GM12878 (cell line): Measurements from ENCODE around the gene SORCS1. TPM values are rescaled to one million over a fixed set of nuclear protein-coding genes. Genes with fewer than 3 reads are reported as not detected.

Experiments
- ATAC-seq: fragments of 200-7000 bp; cut with Tn5 transposase; 3 replicates; pipeline ENCODE4 v1.9.1; 2020; ENCODE audit warnings: mild to moderate bottlenecking, moderate library complexity
- BruUV-seq: library from RNA; stranded (reverse); fragments of 400-500 nt; replicated peaks from 2 replicates; lab custom pipeline; 2021; lab: Mats Ljungman, UMichigan
- CTCF ChIA-PET: fragments of 300-600 bp; sonication (Branson Sonifier 250); formaldehyde crosslinking; extraction: SDS; loops from one replicate; lab custom pipeline; 2021; ENCODE audit warnings: inconsistent platforms; lab: Yijun Ruan, JAX
- POLR2A ChIA-PET: fragments of 350-600 bp; formaldehyde crosslinking; extraction: SDS; loops from one replicate; lab custom pipeline; 2021; ENCODE audit warnings: inconsistent platforms; lab: Charles Lee
- RAD21 ChIA-PET: fragments of 300-600 bp; sonication (Branson Sonifier 250); formaldehyde crosslinking; loops from one replicate; lab custom pipeline; 2023; ENCODE audit warnings: antibody characterized with exemption; ENCODE audit not compliant: unreplicated experiment; lab: Charles Lee
- SMC1A ChIA-PET: fragments of 300-600 bp; sonication (Branson Sonifier 250); formaldehyde crosslinking; loops from one replicate; lab custom pipeline; 2023; ENCODE audit not compliant: unreplicated experiment, uncharacterized antibody; lab: Charles Lee
- DNase-seq: peaks from one replicate; pipeline ENCODE4 v3.0.0-alpha.2; 2011; ENCODE audit warnings: low read depth, low spot score
- FAIRE-seq: peaks from 3 replicates; lab custom pipeline; 2011; peaks lifted over from hg19 to GRCh38; lab: Jason Lieb, UNC
- H2AFZ ChIP-seq: 2 replicates; pipeline ENCODE4 v1.6.0; 2011; ENCODE audit warnings: low read depth, low read length, control low read depth; ENCODE audit not compliant: control insufficient read depth
- H3K27ac ChIP-seq: 2 replicates; pipeline ENCODE4 v1.5.1; 2011; ENCODE audit warnings: control low read depth; ENCODE audit not compliant: control insufficient read depth, insufficient read depth
- H3K27me3 ChIP-seq, 2 experiments: replicated peaks in 1 of 2; 2 replicates each; pipeline versions ENCODE4 v1.6.0 to v1.6.1; 2011; ENCODE audit warnings: low read length in 1 of 2; ENCODE audit not compliant: control insufficient read depth in 2 of 2, insufficient read depth in 2 of 2
- H3K36me3 ChIP-seq, 2 experiments: 2 replicates each; pipeline ENCODE4 v1.5.1; 2011; ENCODE audit warnings: low read length in 1 of 2; ENCODE audit not compliant: control insufficient read depth in 2 of 2, insufficient read depth in 2 of 2
- H3K4me1 ChIP-seq: 2 replicates; pipeline ENCODE4 v1.6.1; 2011; ENCODE audit warnings: mild to moderate bottlenecking, low read length, moderate library complexity, mixed read lengths; ENCODE audit not compliant: control insufficient read depth, insufficient read depth
- H3K4me2 ChIP-seq: 2 replicates; pipeline ENCODE4 v1.6.0; 2011; ENCODE audit warnings: control low read depth; ENCODE audit not compliant: control insufficient read depth, insufficient read depth
- H3K4me3 ChIP-seq: fragments of 200-600 bp; sonication (generic); 2 replicates; pipeline ENCODE4 v1.5.1; 2016
- H3K79me2 ChIP-seq: 2 replicates; pipeline ENCODE4 v1.6.0; 2011; ENCODE audit warnings: low read length; ENCODE audit not compliant: control insufficient read depth, insufficient read depth
- H3K9ac ChIP-seq: 2 replicates; pipeline ENCODE4 v1.8.0; 2011; ENCODE audit warnings: low read length, control low read depth, mixed read lengths; ENCODE audit not compliant: control insufficient read depth, insufficient read depth
- H3K9me3 ChIP-seq: replicated peaks from 3 replicates; pipeline ENCODE4 v1.5.1; 2011; ENCODE audit warnings: mild to moderate bottlenecking, low read length; ENCODE audit not compliant: control insufficient read depth, insufficient read depth
- H4K20me1 ChIP-seq: 2 replicates; pipeline ENCODE4 v1.6.0; 2011; ENCODE audit not compliant: control insufficient read depth, insufficient read depth
- ATF7 ChIP-seq: fragments of 450-650 bp; IDR thresholded peaks from 2 replicates; pipeline ENCODE4 v1.6.1; 2016; ENCODE audit warnings: low read depth, mild to moderate bottlenecking
- EGR1 ChIP-seq, 2 experiments: IDR thresholded peaks; 1 replicate in 1 of 2; 2 replicates in 1 of 2; pipeline ENCODE4 v1.6.1; 2011 to 2012; ENCODE audit warnings: low read depth in 2 of 2, low read length in 2 of 2, borderline replicate concordance in 1 of 2, mild to moderate bottlenecking in 1 of 2, moderate library complexity in 1 of 2
- GABPA ChIP-seq: IDR thresholded peaks from 2 replicates; pipeline ENCODE4 v1.6.1; 2014; ENCODE audit warnings: antibody characterized with exemption, low read depth, mild to moderate bottlenecking, inconsistent platforms
- HSF1 ChIP-seq: fragments of 150-350 bp; IDR thresholded peaks from 2 replicates; pipeline ENCODE4 v1.6.1; 2014; ENCODE audit warnings: mild to moderate bottlenecking, low read depth, low read length
- KDM1A ChIP-seq: fragments of 200-600 bp; sonication (generic); IDR thresholded peaks from 2 replicates; pipeline ENCODE4 v1.6.1; 2016; ENCODE audit warnings: borderline replicate concordance
- MEF2B ChIP-seq: fragments of 450-650 bp; IDR thresholded peaks from 2 replicates; pipeline ENCODE4 v1.6.1; 2018; ENCODE audit warnings: mild to moderate bottlenecking, moderate library complexity; ENCODE audit not compliant: partially characterized antibody, poor library complexity, severe bottlenecking
- MTA3 ChIP-seq: IDR thresholded peaks from 2 replicates; pipeline ENCODE4 v1.6.1; 2012; ENCODE audit warnings: low read length, inconsistent platforms, borderline replicate concordance
- MYC ChIP-seq: IDR thresholded peaks from 2 replicates; pipeline ENCODE4 v1.6.1; 2011; ENCODE audit warnings: mild to moderate bottlenecking, low read length, moderate library complexity, inconsistent platforms; ENCODE audit not compliant: insufficient read depth, insufficient replicate concordance, insufficient read length, severe bottlenecking
- NFYA ChIP-seq: IDR thresholded peaks from 2 replicates; pipeline ENCODE4 v1.6.1; 2011; ENCODE audit warnings: low read depth, mild to moderate bottlenecking, low read length, improper control_type of control experiment, borderline replicate concordance
- NFYB ChIP-seq: IDR thresholded peaks from 2 replicates; pipeline ENCODE4 v1.6.1; 2011; ENCODE audit warnings: low read depth, mild to moderate bottlenecking, low read length, improper control_type of control experiment, moderate library complexity; ENCODE audit not compliant: insufficient read depth
- POLR2AphosphoS2 ChIP-seq: IDR thresholded peaks from 2 replicates; pipeline ENCODE4 v1.6.1; 2011; ENCODE audit warnings: low read depth, mild to moderate bottlenecking, low read length, improper control_type of control experiment, moderate library complexity
- RBBP5 ChIP-seq: fragments of 200-600 bp; sonication (generic); conservative IDR thresholded peaks from 2 replicates; pipeline ENCODE4 v1.6.1; 2016
- RELA ChIP-seq: fragments of 450-650 bp; IDR thresholded peaks from 2 replicates; pipeline ENCODE4 v1.8.0; 2014; ENCODE audit warnings: borderline replicate concordance; ENCODE audit not compliant: partially characterized antibody
- REST ChIP-seq: IDR thresholded peaks from 2 replicates; pipeline ENCODE4 v1.6.1; 2012; ENCODE audit warnings: mild to moderate bottlenecking, low read depth, low read length
- SIN3A ChIP-seq: IDR thresholded peaks from 2 replicates; pipeline ENCODE4 v1.6.1; 2012; ENCODE audit warnings: low read depth, low read length, improper control_type of control experiment
- SMARCA5 ChIP-seq: fragments of 450-650 bp; IDR thresholded peaks from 2 replicates; pipeline ENCODE4 v1.6.1; 2017; ENCODE audit warnings: mild to moderate bottlenecking
- TCF7 ChIP-seq: IDR thresholded peaks from 2 replicates; pipeline ENCODE4 v1.6.1; 2014; ENCODE audit warnings: antibody characterized with exemption, borderline replicate concordance
- WRNIP1 ChIP-seq: IDR thresholded peaks from 2 replicates; pipeline ENCODE4 v1.6.1; 2011; ENCODE audit warnings: low read depth, low read length, improper control_type of control experiment, borderline replicate concordance
- ZNF217 ChIP-seq: fragments of 450-650 bp; IDR thresholded peaks from 2 replicates; pipeline ENCODE4 v1.6.1; 2017; ENCODE audit warnings: antibody characterized with exemption, mild to moderate bottlenecking
- ZNF622 ChIP-seq: fragments of 450-650 bp; IDR thresholded peaks from 2 replicates; pipeline ENCODE4 v1.6.1; 2017; ENCODE audit warnings: mild to moderate bottlenecking, inconsistent platforms
- WGBS: methylation state at CpG from one replicate; pipeline ENCODE4 v1.1.6; 2016; ENCODE audit warnings: low lambda C conversion rate; ENCODE audit not compliant: insufficient replicate concordance, insufficient coverage; ENCODE audit errors: missing lambda C conversion rate; 5-methylcytosine and 5-hydroxymethylcytosine counted together
- in situ Hi-C: fragments of 300-500 bp; cut with MboI; formaldehyde crosslinking; loops from 9 replicates; pipeline ENCODE4 v1.14.3; 2018; ENCODE audit warnings: mixed read lengths
- intact Hi-C: fragments of 100-400 bp; cut with micrococcal nuclease; formaldehyde crosslinking; loops from one replicate; pipeline ENCODE4 v1.14.2; 2022; ENCODE audit not compliant: unreplicated experiment
- polyA plus RNA-seq, 11 experiments: library from polyadenylated mRNA; depleted of rRNA in 4 of 11; unstranded in 6 of 11; stranded (reverse) in 5 of 11; fragments of >200 nt; fragmentation: Nextera tagmentation in 4 of 11; fragmentation: Illumina TruSeq in 1 of 11; extraction: Ambion mirVana in 4 of 11; extraction: Trizol in 1 of 11; gene quantifications; 1 replicate in 1 of 11; 2 replicates in 10 of 11; pipeline versions ENCODE4 v1.2.1 to v1.2.3, GENCODE V29; 2011 to 2016; ENCODE audit warnings: inconsistent platforms in 2 of 11, missing spikeins in 2 of 11, low read depth in 1 of 11
- total RNA-seq, 4 experiments: library from RNA; depleted of rRNA in 3 of 4; stranded (reverse); fragments of >200 nt in 3 of 4; fragmentation: Illumina TruSeq in 1 of 4; extraction: Trizol in 1 of 4; gene quantifications; 2 replicates each; pipeline versions ENCODE4 v1.2.1 to v1.2.3, GENCODE V29; 2013 to 2021

The SORCS1 gene
- total and polyA plus RNA-seq, 10 of the 15 experiments (the other 5 are each of a cell fraction or from before 2014, with no cell fraction given) = 0.02 to 9.6 (median 0.06) TPM; not detected in 3

DNA sequence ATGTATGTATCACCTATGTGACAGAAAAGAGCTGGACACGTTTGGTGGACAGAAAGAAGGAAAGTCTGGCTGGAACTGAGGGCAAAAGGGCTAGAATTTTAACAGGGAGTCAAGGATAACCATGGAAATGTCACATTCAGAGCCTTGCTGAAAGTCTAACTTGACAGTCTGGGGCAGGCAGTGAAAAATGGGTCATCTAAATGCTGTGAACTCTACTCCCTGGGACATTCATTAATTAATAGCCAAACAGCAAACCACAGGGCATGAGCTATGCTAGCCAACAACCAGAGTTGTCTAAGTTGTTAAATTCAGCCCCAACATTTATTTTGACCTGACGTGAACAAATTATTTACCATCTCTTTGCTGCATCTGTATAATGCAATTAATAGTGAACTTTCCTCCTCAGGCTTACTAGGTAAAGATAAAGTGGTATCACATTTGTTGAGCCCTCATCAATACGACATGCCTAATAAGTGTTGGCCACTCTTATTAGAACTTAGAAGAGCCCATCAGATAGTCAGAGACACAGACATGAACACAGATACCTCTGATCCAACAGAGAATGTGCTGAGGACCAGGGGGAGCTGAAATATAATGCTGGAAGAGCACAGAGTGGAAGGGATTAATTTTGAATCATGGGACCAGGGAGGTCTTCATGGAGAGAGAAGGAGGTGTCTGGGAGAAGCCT lies 109.9 kb downstream of the SORCS1 start (continued):
- TF ChIP-seq HSF1 (no peak), KDM1A (no peak), TCF7 (no peak), GABPA (no peak), POLR2AphosphoS2 (no peak), MYC (no peak)

GRCh38 chr10:107051769-107052168 lies 112.7 kb downstream of the SORCS1 start:
- Histone ChIP-seq H3K9ac (no peak overlapping the region), H3K4me3 (no peak overlapping the region), H3K79me2 (no peaks in the 10 kb centered on the region), H3K27me3 (no peaks in the 10 kb centered on the region), H3K36me3 (no peaks in the 10 kb centered on the region), H3K4me2 (no peak overlapping the region), H4K20me1 (no peaks in the 10 kb centered on the region), H3K27ac (no peak overlapping the region), H2AFZ (no peak overlapping the region), H3K4me1 (no peaks in the 10 kb centered on the region), H3K9me3 (no peaks in the 10 kb centered on the region)
- no peak for DNase-seq
- ChIA-PET SMC1A (no interaction called here), POLR2A (no interaction called here), RAD21 (interaction anchor here (0.6 kb wide), 1 partner anchor 32 kb away, joined by 4 read pairs; no protein-coding TSS in a partner anchor), CTCF (no interaction called here)
- intact Hi-C loops = no loop called here
- FAIRE-seq = no peak
- in situ Hi-C loops = no loop called here
- no peak for ATAC-seq
- BruUV-seq = no TSS peak
- WGBS = 0% methylated on average over 1 of the region's 1 CpG
- TF ChIP-seq SIN3A = no peak
- no peak for TF ChIP-seq ATF7
- no peak for TF ChIP-seq ZNF622
- TF ChIP-seq EGR1 (IDR thresholded peaks at IDR 0.05; ENCODE audit: borderline replicate concordance in 1 of 2, low read depth in 2 of 2, low read length in 2 of 2) = no peak
- TF ChIP-seq NFYB = no peak
- no peak for TF ChIP-seq REST
- TF ChIP-seq RBBP5 = no peak
- no peak for TF ChIP-seq NFYA
- TF ChIP-seq RELA = no peak
- no peak for TF ChIP-seq MTA3
- no peak for TF ChIP-seq WRNIP1
- TF ChIP-seq MEF2B = no peak
- TF ChIP-seq SMARCA5 = no peak
- TF ChIP-seq ZNF217 = no peak
